H1 (cell line): ENCODE results near the gene GAP43. TPM values are rescaled to one million over a fixed set of nuclear protein-coding genes. Genes with fewer than 3 reads are reported as not detected.

Source experiments
- CTCF ChIA-PET: fragments of 300-600 bp; sonication (Branson Sonifier 250); formaldehyde crosslinking; loops from one replicate; lab custom pipeline; 2021; ENCODE audit not compliant: partially characterized antibody; lab: Charles Lee
- POLR2A ChIA-PET: fragments of 300-600 bp; sonication (Branson Sonifier 250); formaldehyde crosslinking; loops from one replicate; lab custom pipeline; 2021; ENCODE audit warnings: inconsistent platforms; ENCODE audit not compliant: partially characterized antibody; lab: Charles Lee
- DNase-seq, 2 experiments: peaks; one replicate each; pipeline versions ENCODE4 v3.0.0 to v3.0.0-alpha.2; 2010 to 2022; ENCODE audit warnings: low spot score in 2 of 2, low read depth in 1 of 2, mixed read lengths in 1 of 2
- FAIRE-seq: peaks from 2 replicates; lab custom pipeline; 2011; peaks lifted over from hg19 to GRCh38; lab: Jason Lieb, UNC
- H2AFZ ChIP-seq: 2 replicates; pipeline ENCODE4 v1.8.1; 2012; ENCODE audit warnings: low read length, inconsistent platforms
- H2AK5ac ChIP-seq: 2 replicates; pipeline ENCODE4 v1.6.1; 2013; ENCODE audit warnings: low read depth, low read length
- H2BK120ac ChIP-seq: replicated peaks from 2 replicates; pipeline ENCODE3; 2013; ENCODE audit warnings: low read depth, low read length, inconsistent platforms
- H2BK12ac ChIP-seq: 2 replicates; pipeline ENCODE4 v1.6.1; 2013; ENCODE audit warnings: low read depth, low read length
- H2BK15ac ChIP-seq: 2 replicates; pipeline ENCODE4 v1.6.1; 2013; ENCODE audit warnings: low read length
- H2BK20ac ChIP-seq: 2 replicates; pipeline ENCODE4 v1.6.1; 2013; ENCODE audit warnings: low read length
- H2BK5ac ChIP-seq: 2 replicates; pipeline ENCODE4 v1.6.1; 2013; ENCODE audit warnings: low read depth, low read length
- H3K14ac ChIP-seq: 2 replicates; pipeline ENCODE4 v1.6.1; 2013; ENCODE audit warnings: inconsistent platforms; ENCODE audit not compliant: insufficient read length
- H3K18ac ChIP-seq: 2 replicates; pipeline ENCODE4 v1.6.1; 2013; ENCODE audit warnings: low read length; ENCODE audit errors: extremely low read depth
- H3K23ac ChIP-seq: 2 replicates; pipeline ENCODE4 v1.6.1; 2013; ENCODE audit warnings: inconsistent platforms; ENCODE audit not compliant: insufficient read length
- H3K23me2 ChIP-seq: 2 replicates; pipeline ENCODE4 v1.6.1; 2013; ENCODE audit warnings: low read depth, low read length
- H3K27ac ChIP-seq: 2 replicates; pipeline ENCODE4 v1.6.1; 2011; ENCODE audit warnings: low read depth, low read length, inconsistent platforms
- H3K27me3 ChIP-seq, 4 experiments: replicated peaks in 1 of 4; 1 replicate in 1 of 4; 2 replicates in 3 of 4; pipeline versions ENCODE4 v1.6.1 to v1.8.1; 2011 to 2013; ENCODE audit warnings: low read length in 3 of 4, mild to moderate bottlenecking in 3 of 4, inconsistent platforms in 2 of 4, mixed read lengths in 2 of 4, moderate library complexity in 1 of 4; ENCODE audit not compliant: control insufficient read depth in 3 of 4, insufficient read depth in 3 of 4; ENCODE audit errors: extremely low read depth in 1 of 4
- H3K36me3 ChIP-seq, 4 experiments: 2 replicates each; pipeline versions ENCODE4 v1.6.1 to v1.8.1; 2011 to 2013; ENCODE audit warnings: mild to moderate bottlenecking in 4 of 4, low read length in 3 of 4, moderate library complexity in 2 of 4, control low read depth in 1 of 4, inconsistent platforms in 1 of 4; ENCODE audit not compliant: insufficient read depth in 4 of 4, control insufficient read depth in 2 of 4
- H3K4ac ChIP-seq: replicated peaks from 2 replicates; pipeline ENCODE3; 2013; ENCODE audit warnings: low read length, low read depth, mixed read lengths, inconsistent platforms; ENCODE audit not compliant: insufficient read length
- H3K4me1 ChIP-seq, 4 experiments: replicated peaks in 1 of 4; 1 replicate in 1 of 4; 2 replicates in 3 of 4; pipeline versions ENCODE4 v1.6.1 to v1.8.1; 2011 to 2013; ENCODE audit warnings: low read length in 3 of 4, inconsistent platforms in 2 of 4, mixed read lengths in 1 of 4; ENCODE audit not compliant: insufficient read depth in 4 of 4, control insufficient read depth in 3 of 4
- H3K4me2 ChIP-seq, 2 experiments: 2 replicates each; pipeline versions ENCODE4 v1.6.1 to v1.8.1; 2011 to 2013; ENCODE audit warnings: low read depth in 2 of 2, low read length in 2 of 2, control low read depth in 1 of 2, inconsistent platforms in 1 of 2, mild to moderate bottlenecking in 1 of 2; ENCODE audit not compliant: insufficient read depth in 1 of 2
- H3K4me3 ChIP-seq, 4 experiments: fragments of 200-600, 300-600 bp in 1 of 4; sonication (generic), shearing (Covaris generic), sonication (Bioruptor Twin) in 1 of 4; 2 replicates each; pipeline versions ENCODE4 v1.5.1 to v1.8.1; 2011 to 2016; ENCODE audit warnings: low read length in 4 of 4, low read depth in 3 of 4, control low read depth in 2 of 4, inconsistent platforms in 2 of 4, mild to moderate bottlenecking in 2 of 4, mixed read lengths in 1 of 4, moderate library complexity in 1 of 4; ENCODE audit not compliant: insufficient read depth in 2 of 4; ENCODE audit errors: extremely low read depth in 1 of 4
- H3K56ac ChIP-seq: replicated peaks from 2 replicates; pipeline ENCODE3; 2013; ENCODE audit warnings: low read depth, mild to moderate bottlenecking, mixed read lengths, low read length, inconsistent platforms; ENCODE audit not compliant: insufficient read length
- H3K79me1 ChIP-seq: 2 replicates; pipeline ENCODE4 v1.6.1; 2013; ENCODE audit warnings: low read depth, low read length, control low read depth
- H3K79me2 ChIP-seq, 2 experiments: 2 replicates each; pipeline versions ENCODE4 v1.6.1 to v1.8.1; 2012 to 2013; ENCODE audit warnings: low read length in 2 of 2, mild to moderate bottlenecking in 2 of 2, inconsistent platforms in 1 of 2; ENCODE audit not compliant: insufficient read depth in 2 of 2, control insufficient read depth in 1 of 2
- H3K9ac ChIP-seq, 4 experiments: replicated peaks in 1 of 4; 1 replicate in 1 of 4; 2 replicates in 3 of 4; pipeline versions ENCODE4 v1.6.1 to v1.8.1; 2011 to 2013; ENCODE audit warnings: low read depth in 3 of 4, low read length in 3 of 4, control low read depth in 2 of 4, mild to moderate bottlenecking in 2 of 4, moderate library complexity in 2 of 4, inconsistent platforms in 1 of 4; ENCODE audit errors: extremely low read depth in 1 of 4
- H3K9me3 ChIP-seq, 2 experiments: 2 replicates each; pipeline versions ENCODE4 v1.6.1 to v1.8.1; 2012 to 2013; ENCODE audit warnings: mild to moderate bottlenecking in 2 of 2, moderate library complexity in 2 of 2, control low read depth in 1 of 2, inconsistent platforms in 1 of 2, low read depth in 1 of 2, low read length in 1 of 2, mixed read lengths in 1 of 2; ENCODE audit not compliant: insufficient read depth in 2 of 2
- H4K20me1 ChIP-seq, 2 experiments: replicated peaks in 1 of 2; 2 replicates each; pipeline versions ENCODE3 to v1.8.1; 2011 to 2013; ENCODE audit warnings: inconsistent platforms in 2 of 2, low read length in 2 of 2, mild to moderate bottlenecking in 1 of 2; ENCODE audit not compliant: insufficient read depth in 2 of 2, control insufficient read depth in 1 of 2
- H4K5ac ChIP-seq: 2 replicates; pipeline ENCODE4 v1.6.1; 2013; ENCODE audit warnings: low read length, low read depth, mixed read lengths, inconsistent platforms; ENCODE audit not compliant: insufficient read length
- H4K8ac ChIP-seq: 2 replicates; pipeline ENCODE4 v1.8.0; 2013; ENCODE audit warnings: mild to moderate bottlenecking, moderate library complexity, low read length, inconsistent platforms; ENCODE audit not compliant: insufficient read depth; ENCODE audit errors: extremely low read depth
- H4K91ac ChIP-seq: replicated peaks from 2 replicates; pipeline ENCODE3; 2013; ENCODE audit warnings: low read length, mixed read lengths, inconsistent platforms; ENCODE audit not compliant: insufficient read length
- CHD1 ChIP-seq: IDR thresholded peaks from 2 replicates; pipeline ENCODE4 v1.6.1; 2012; ENCODE audit warnings: low read depth, low read length, improper control_type of control experiment
- SIRT6 ChIP-seq: IDR thresholded peaks from one replicate; pipeline ENCODE4 v1.7.1; 2012; ENCODE audit warnings: low read length, inconsistent platforms
- WGBS, 2 experiments: shearing (Covaris generic) in 1 of 2; methylation state at CpG; one replicate each; pipeline versions ENCODE4 v1.1.6 to v1.1.7; 2013 to 2015; ENCODE audit warnings: low lambda C conversion rate in 2 of 2, mixed read lengths in 2 of 2, inconsistent platforms in 1 of 2, low coverage in 1 of 2, missing lambda C conversion rate in 1 of 2; ENCODE audit not compliant: insufficient replicate concordance in 2 of 2, insufficient coverage in 1 of 2, insufficient read length in 1 of 2; ENCODE audit errors: extremely low coverage in 1 of 2, missing lambda C conversion rate in 1 of 2; 5-methylcytosine and 5-hydroxymethylcytosine counted together
- polyA plus RNA-seq, 7 experiments: library from polyadenylated mRNA; depleted of rRNA in 3 of 7; stranded (reverse) in 5 of 7; unstranded in 2 of 7; fragments of >200 nt in 5 of 7; fragments of 200-250 nt in 2 of 7; gene quantifications; 1 replicate in 5 of 7; 2 replicates in 1 of 7; 4 replicates in 1 of 7; pipeline versions ENCODE4 v1.2.1 to v1.2.3, GENCODE V29; 2011 to 2013; ENCODE audit warnings: missing spikeins in 2 of 7, mixed read lengths in 2 of 7
- total RNA-seq: library from RNA; stranded (reverse); fragmentation: NEBNext Ultra II Directional; extraction: Animal tissue kit (Norgen Biotek cat#: 25700); gene quantifications from 2 replicates; pipeline ENCODE4 v1.2.1, GENCODE V29; 2021

The GAP43 gene
- total and polyA plus RNA-seq, 2 of the 8 experiments (the other 6 are each of a cell fraction or from before 2014, with no cell fraction given), result 11.2 to 21.9 TPM

GRCh38 chr3:115638241-115638640, 14.9 kb downstream of the GAP43 start:
- ChIA-PET CTCF (interaction anchor here (0.7 kb wide), 1 partner anchor 198 kb away, joined by 3 read pairs; no protein-coding TSS in a partner anchor), POLR2A (no interaction called here)
- Histone ChIP-seq H3K27ac (no peak overlapping the region), H4K91ac (no peak overlapping the region), H4K8ac (no peak overlapping the region), H3K9ac (no peak overlapping the region), H3K23me2 (no peaks in the 10 kb centered on the region), H2BK15ac (no peak overlapping the region), H2BK5ac (no peak overlapping the region), H3K23ac (no peak overlapping the region)
- 86% methylated on average over 1 of the region's 1 CpG; no CpG with 5 or more reads in 1 of the 2 experiments for WGBS, 2 experiments
- DNase-seq, result no peak
- TF ChIP-seq CHD1, result no peak
- no peak for TF ChIP-seq SIRT6
- TF ChIP-seq, all 59 proteins: peak for 0
- Histone ChIP-seq H3K18ac (no peak overlapping the region), H4K5ac (no peak overlapping the region), H3K27me3 (no peaks in the 10 kb centered on the region), H2BK20ac (no peak overlapping the region), H2BK120ac (no peak overlapping the region), H2AFZ (no peak overlapping the region), H3K56ac (no peak overlapping the region), H3K4me2 (no peak overlapping the region), H4K20me1 (no peaks in the 10 kb centered on the region), H3K14ac (no peak overlapping the region), H3K79me1 (no peaks in the 10 kb centered on the region), H3K4ac (no peak overlapping the region), H3K9me3 (no peaks in the 10 kb centered on the region), H2BK12ac (no peak overlapping the region), H3K4me1 (no peaks in the 10 kb centered on the region), H3K79me2 (no peaks in the 10 kb centered on the region), H3K4me3 (no peak overlapping the region), H3K36me3 (no peaks in the 10 kb centered on the region), H2AK5ac (no peak overlapping the region)
- no peak for FAIRE-seq
